GM12878 (cell line): ENCODE results near the gene PRKAG2. TPM values are rescaled to one million over a fixed set of nuclear protein-coding genes. Genes with fewer than 3 reads are reported as not detected.

Experiments used
- ATAC-seq: fragments of 200-7000 bp; cut with Tn5 transposase; 3 replicates; pipeline ENCODE4 v1.9.1; 2020; ENCODE audit warnings: mild to moderate bottlenecking, moderate library complexity
- BruUV-seq: library from RNA; stranded (reverse); fragments of 400-500 nt; replicated peaks from 2 replicates; lab custom pipeline; 2021; lab: Mats Ljungman, UMichigan
- CTCF ChIA-PET: fragments of 300-600 bp; sonication (Branson Sonifier 250); formaldehyde crosslinking; extraction: SDS; loops from one replicate; lab custom pipeline; 2021; ENCODE audit warnings: inconsistent platforms; lab: Yijun Ruan, JAX
- POLR2A ChIA-PET: fragments of 350-600 bp; formaldehyde crosslinking; extraction: SDS; loops from one replicate; lab custom pipeline; 2021; ENCODE audit warnings: inconsistent platforms; lab: Charles Lee
- RAD21 ChIA-PET: fragments of 300-600 bp; sonication (Branson Sonifier 250); formaldehyde crosslinking; loops from one replicate; lab custom pipeline; 2023; ENCODE audit warnings: antibody characterized with exemption; ENCODE audit not compliant: unreplicated experiment; lab: Charles Lee
- SMC1A ChIA-PET: fragments of 300-600 bp; sonication (Branson Sonifier 250); formaldehyde crosslinking; loops from one replicate; lab custom pipeline; 2023; ENCODE audit not compliant: unreplicated experiment, uncharacterized antibody; lab: Charles Lee
- DNase-seq: peaks from one replicate; pipeline ENCODE4 v3.0.0-alpha.2; 2011; ENCODE audit warnings: low read depth, low spot score
- FAIRE-seq: peaks from 3 replicates; lab custom pipeline; 2011; peaks lifted over from hg19 to GRCh38; lab: Jason Lieb, UNC
- H2AFZ ChIP-seq: 2 replicates; pipeline ENCODE4 v1.6.0; 2011; ENCODE audit warnings: low read depth, low read length, control low read depth; ENCODE audit not compliant: control insufficient read depth
- H3K27ac ChIP-seq: 2 replicates; pipeline ENCODE4 v1.5.1; 2011; ENCODE audit warnings: control low read depth; ENCODE audit not compliant: control insufficient read depth, insufficient read depth
- H3K27me3 ChIP-seq, 2 experiments: replicated peaks in 1 of 2; 2 replicates each; pipeline versions ENCODE4 v1.6.0 to v1.6.1; 2011; ENCODE audit warnings: low read length in 1 of 2; ENCODE audit not compliant: control insufficient read depth in 2 of 2, insufficient read depth in 2 of 2
- H3K36me3 ChIP-seq, 2 experiments: 2 replicates each; pipeline ENCODE4 v1.5.1; 2011; ENCODE audit warnings: low read length in 1 of 2; ENCODE audit not compliant: control insufficient read depth in 2 of 2, insufficient read depth in 2 of 2
- H3K4me1 ChIP-seq: 2 replicates; pipeline ENCODE4 v1.6.1; 2011; ENCODE audit warnings: mild to moderate bottlenecking, low read length, moderate library complexity, mixed read lengths; ENCODE audit not compliant: control insufficient read depth, insufficient read depth
- H3K4me2 ChIP-seq: 2 replicates; pipeline ENCODE4 v1.6.0; 2011; ENCODE audit warnings: control low read depth; ENCODE audit not compliant: control insufficient read depth, insufficient read depth
- H3K4me3 ChIP-seq: fragments of 200-600 bp; sonication (generic); 2 replicates; pipeline ENCODE4 v1.5.1; 2016
- H3K79me2 ChIP-seq: 2 replicates; pipeline ENCODE4 v1.6.0; 2011; ENCODE audit warnings: low read length; ENCODE audit not compliant: control insufficient read depth, insufficient read depth
- H3K9ac ChIP-seq: 2 replicates; pipeline ENCODE4 v1.8.0; 2011; ENCODE audit warnings: low read length, control low read depth, mixed read lengths; ENCODE audit not compliant: control insufficient read depth, insufficient read depth
- H3K9me3 ChIP-seq: replicated peaks from 3 replicates; pipeline ENCODE4 v1.5.1; 2011; ENCODE audit warnings: mild to moderate bottlenecking, low read length; ENCODE audit not compliant: control insufficient read depth, insufficient read depth
- H4K20me1 ChIP-seq: 2 replicates; pipeline ENCODE4 v1.6.0; 2011; ENCODE audit not compliant: control insufficient read depth, insufficient read depth
- E2F4 ChIP-seq: IDR thresholded peaks from 2 replicates; pipeline ENCODE4 v1.6.1; 2012; ENCODE audit warnings: low read depth, low read length, improper control_type of control experiment
- ELK1 ChIP-seq: IDR thresholded peaks from 2 replicates; pipeline ENCODE4 v1.6.1; 2012; ENCODE audit warnings: low read depth, low read length, improper control_type of control experiment
- MXI1 ChIP-seq: fragments of 150-350 bp; IDR thresholded peaks from 2 replicates; pipeline ENCODE4 v1.6.1; 2011; ENCODE audit warnings: low read depth, mild to moderate bottlenecking, inconsistent platforms, low read length, improper control_type of control experiment
- WGBS: methylation state at CpG from one replicate; pipeline ENCODE4 v1.1.6; 2016; ENCODE audit warnings: low lambda C conversion rate; ENCODE audit not compliant: insufficient replicate concordance, insufficient coverage; ENCODE audit errors: missing lambda C conversion rate; 5-methylcytosine and 5-hydroxymethylcytosine counted together
- in situ Hi-C: fragments of 300-500 bp; cut with MboI; formaldehyde crosslinking; loops from 9 replicates; pipeline ENCODE4 v1.14.3; 2018; ENCODE audit warnings: mixed read lengths
- intact Hi-C: fragments of 100-400 bp; cut with micrococcal nuclease; formaldehyde crosslinking; loops from one replicate; pipeline ENCODE4 v1.14.2; 2022; ENCODE audit not compliant: unreplicated experiment
- polyA plus RNA-seq, 11 experiments: library from polyadenylated mRNA; depleted of rRNA in 4 of 11; unstranded in 6 of 11; stranded (reverse) in 5 of 11; fragments of >200 nt; fragmentation: Nextera tagmentation in 4 of 11; fragmentation: Illumina TruSeq in 1 of 11; extraction: Ambion mirVana in 4 of 11; extraction: Trizol in 1 of 11; gene quantifications; 1 replicate in 1 of 11; 2 replicates in 10 of 11; pipeline versions ENCODE4 v1.2.1 to v1.2.3, GENCODE V29; 2011 to 2016; ENCODE audit warnings: inconsistent platforms in 2 of 11, missing spikeins in 2 of 11, low read depth in 1 of 11
- total RNA-seq, 4 experiments: library from RNA; depleted of rRNA in 3 of 4; stranded (reverse); fragments of >200 nt in 3 of 4; fragmentation: Illumina TruSeq in 1 of 4; extraction: Trizol in 1 of 4; gene quantifications; 2 replicates each; pipeline versions ENCODE4 v1.2.1 to v1.2.3, GENCODE V29; 2013 to 2021

The PRKAG2 gene
- total and polyA plus RNA-seq, 10 of the 15 experiments (the other 5 are each of a cell fraction or from before 2014, with no cell fraction given): 3.4 to 8.9 (median 6.8) TPM

GRCh38 chr7:151838072-151838471 lies 38.8 kb downstream of the PRKAG2 start:
- no peaks in the 10 kb centered on the region for H3K27me3 ChIP-seq
- no peak overlapping the region for H3K27ac ChIP-seq
- FAIRE-seq (no peak), DNase-seq (no peak), ATAC-seq (no peak)
- peaks cover 7% of the 10 kb centered on the region for H3K4me1 ChIP-seq
- ChIA-PET POLR2A (interaction anchor here (0.6 kb wide), 1 partner anchor 9 kb away, joined by 4 read pairs; no protein-coding TSS in a partner anchor), RAD21 (no interaction called here), CTCF (interaction anchor here (0.6 kb wide), 1 partner anchor 64 kb away, joined by 4 read pairs; no protein-coding TSS in a partner anchor), SMC1A (no interaction called here)
- H3K4me3 ChIP-seq: no peak overlapping the region
- H2AFZ ChIP-seq: no peak overlapping the region
- TF ChIP-seq E2F4 (no peak), MXI1 (no peak), ELK1 (no peak)
- WGBS: 58% methylated on average over 6 of the region's 7 CpGs
- in situ Hi-C loops: no loop called here
- H3K79me2 ChIP-seq: no peaks in the 10 kb centered on the region
- intact Hi-C loops: no loop called here
- no peak overlapping the region for H3K9ac ChIP-seq
- no peaks in the 10 kb centered on the region for H3K36me3 ChIP-seq
- no TSS peak for BruUV-seq
- no peaks in the 10 kb centered on the region for H4K20me1 ChIP-seq
- no peaks in the 10 kb centered on the region for H3K9me3 ChIP-seq
- H3K4me2 ChIP-seq: no peak overlapping the region
